Naive thymus-derived CD8-positive, alpha-beta T cell (primary cell): ENCODE data around the gene SORCS1. TPM values are rescaled to one million over a fixed set of nuclear protein-coding genes. Genes with fewer than 3 reads are reported as not detected.

Experiments used
- ATAC-seq, 2 donors: fragments of 150-1000 bp; cut with Tn5 transposase in 1 of 2; sonication (Bioruptor Pico), chemical (Tn5 transposase) in 1 of 2; 1 replicate in 1 of 2; 2 replicates in 1 of 2; pipeline ENCODE4 v1.10.0; 2021; ENCODE audit warnings: mild to moderate bottlenecking in 2 of 2, moderate library complexity in 2 of 2
- POLR2A ChIA-PET: fragments of 350-600 bp; sonication (Branson Sonifier 250); formaldehyde crosslinking; loops from one replicate; lab custom pipeline; 2021; ENCODE audit warnings: antibody characterized with exemption; lab: Charles Lee
- DNase-seq, 10 donors: peaks; one replicate each; pipeline versions ENCODE4 v3.0.0 to v3.0.0-alpha.2; 2020 to 2022
- H3K27ac Mint-ChIP-seq, 10 donors: one replicate each; pipeline ENCODE4 v1.8.0; 2020 to 2022; ENCODE audit warnings: mild to moderate bottlenecking in 10 of 10, mixed read lengths in 10 of 10, moderate library complexity in 4 of 10, inconsistent platforms in 1 of 10
- H3K27me3 Mint-ChIP-seq, 5 donors: one replicate each; pipeline ENCODE4 v1.8.0; 2021 to 2022; ENCODE audit warnings: mixed read lengths in 5 of 5
- H3K36me3 Mint-ChIP-seq, 3 donors: one replicate each; pipeline ENCODE4 v1.8.0; 2020 to 2022; ENCODE audit warnings: mixed read lengths in 3 of 3, mild to moderate bottlenecking in 2 of 3, inconsistent platforms in 1 of 3
- H3K4me1 Mint-ChIP-seq, 4 donors: one replicate each; pipeline ENCODE4 v1.8.0; 2021 to 2022; ENCODE audit warnings: mixed read lengths in 4 of 4
- H3K4me3 Mint-ChIP-seq, 10 donors: one replicate each; pipeline ENCODE4 v1.8.0; 2020 to 2022; ENCODE audit warnings: mild to moderate bottlenecking in 10 of 10, mixed read lengths in 10 of 10, moderate library complexity in 6 of 10, inconsistent platforms in 1 of 10
- H3K9me3 Mint-ChIP-seq, 9 donors: one replicate each; pipeline ENCODE4 v1.8.0; 2020 to 2022; ENCODE audit warnings: mixed read lengths in 9 of 9, mild to moderate bottlenecking in 3 of 9, inconsistent platforms in 1 of 9, moderate library complexity in 1 of 9
- polyA plus RNA-seq, 3 donors: library from polyadenylated mRNA; unstranded; fragments of 300-500 nt; fragmentation: Illumina TruSeq; gene quantifications; one replicate each; pipeline ENCODE4 v1.2.3, GENCODE V29; 2021
- total RNA-seq, 8 experiments: library from RNA in 2 of 8; stranded (reverse) in 2 of 8; gene quantifications; one replicate each; pipeline ENCODE4 v1.2.3 and lab custom pipeline; 2021 to 2026

The SORCS1 gene
- total and polyA plus RNA-seq, 5 experiments from 2014 or later: not detected

GRCh38 chr10:106696239-106696638, 468.3 kb downstream of the SORCS1 start:
- no peak for DNase-seq
- POLR2A ChIA-PET: no interaction called here
- Mint-ChIP-seq H3K4me1 (no peaks in the 10 kb centered on the region), H3K36me3 (no peaks in the 10 kb centered on the region), H3K9me3 (peaks cover 0 to 8% (median 0%) of the 10 kb centered on the region in 9 donors), H3K27ac (no peak overlapping the region), H3K4me3 (no peak overlapping the region), H3K27me3 (peaks cover 0 to 8% (median 0%) of the 10 kb centered on the region in 5 donors)
- no peak for ATAC-seq

GRCh38 chr10:106694696-106695095, 469.8 kb downstream of the SORCS1 start:
- H3K4me1 Mint-ChIP-seq: no peaks in the 10 kb centered on the region
- no peak for ATAC-seq
- POLR2A ChIA-PET: no interaction called here
- peaks cover 0 to 8% (median 0%) of the 10 kb centered on the region in 9 donors for H3K9me3 Mint-ChIP-seq
- H3K4me3 Mint-ChIP-seq: no peak overlapping the region
- H3K36me3 Mint-ChIP-seq: no peaks in the 10 kb centered on the region
- DNase-seq: no peak
- peak overlapping the region in 1 of 10 donors; percentile 4 for H3K27ac Mint-ChIP-seq
- peaks cover 0 to 8% (median 0%) of the 10 kb centered on the region in 5 donors for H3K27me3 Mint-ChIP-seq

GRCh38 chr10:106682175-106682574, 482.3 kb downstream of the SORCS1 start:
- POLR2A ChIA-PET: no interaction called here

GRCh38 chr10:106680061-106680460, 484.4 kb downstream of the SORCS1 start:
- H3K36me3 Mint-ChIP-seq: no peaks in the 10 kb centered on the region
- no peaks in the 10 kb centered on the region for H3K4me1 Mint-ChIP-seq
- H3K27me3 Mint-ChIP-seq: peaks cover 0 to 2% (median 0%) of the 10 kb centered on the region in 5 donors
- ATAC-seq (no peak), DNase-seq (no peak)
- POLR2A ChIA-PET: no interaction called here
- no peak overlapping the region for H3K27ac Mint-ChIP-seq
- H3K9me3 Mint-ChIP-seq: peaks cover 0 to 14% (median 5%) of the 10 kb centered on the region in 9 donors
- no peak overlapping the region for H3K4me3 Mint-ChIP-seq

More at GRCh38 chr10:106682175-106682574, 482.3 kb downstream of the SORCS1 start:
- H3K27ac Mint-ChIP-seq: no peak overlapping the region
- peaks cover 0 to 4% (median 2%) of the 10 kb centered on the region in 9 donors for H3K9me3 Mint-ChIP-seq
- no peak overlapping the region for H3K4me3 Mint-ChIP-seq
- no peak for DNase-seq
- no peaks in the 10 kb centered on the region for H3K36me3 Mint-ChIP-seq
- no peaks in the 10 kb centered on the region for H3K4me1 Mint-ChIP-seq
- H3K27me3 Mint-ChIP-seq: peaks cover 0 to 2% (median 0%) of the 10 kb centered on the region in 5 donors
- ATAC-seq: no peak

- no peak overlapping the region for H3K4me3 Mint-ChIP-seq
- ATAC-seq (no peak), DNase-seq (no peak)
- H3K9me3 Mint-ChIP-seq: peaks cover 0 to 14% (median 8%) of the 10 kb centered on the region in 9 donors
- H3K27ac Mint-ChIP-seq: no peak overlapping the region
- no peaks in the 10 kb centered on the region for H3K4me1 Mint-ChIP-seq
- peaks cover 0 to 2% (median 0%) of the 10 kb centered on the region in 5 donors for H3K27me3 Mint-ChIP-seq
- H3K36me3 Mint-ChIP-seq: no peaks in the 10 kb centered on the region
- POLR2A ChIA-PET: no interaction called here
Observed at GRCh38 chr10:106679314-106679713, 485.2 kb downstream of the SORCS1 start.

- no peak for ATAC-seq
Observed at GRCh38 chr10:106672517-106673175, 491.9 kb downstream of the SORCS1 start.

GRCh38 chr10:106661767-106662140, 502.8 kb downstream of the SORCS1 start:
- Mint-ChIP-seq H3K4me1 (no peaks in the 10 kb centered on the region), H3K27ac (no peak overlapping the region), H3K27me3 (no peaks in the 10 kb centered on the region), H3K9me3 (peaks cover 0 to 13% (median 1%) of the 10 kb centered on the region in 9 donors), H3K36me3 (no peaks in the 10 kb centered on the region), H3K4me3 (no peak overlapping the region)
- POLR2A ChIA-PET: no interaction called here
- ATAC-seq (no peak), DNase-seq (no peak)

More at GRCh38 chr10:106672517-106673175, 491.9 kb downstream of the SORCS1 start:
- H3K4me1 Mint-ChIP-seq: no peaks in the 10 kb centered on the region
- no peak overlapping the region for H3K27ac Mint-ChIP-seq
- H3K27me3 Mint-ChIP-seq: peaks cover 0 to 3% (median 0%) of the 10 kb centered on the region in 5 donors
- POLR2A ChIA-PET: no interaction called here
- peaks cover 2 to 25% (median 8%) of the 10 kb centered on the region in 9 donors for H3K9me3 Mint-ChIP-seq
- no peak for DNase-seq
- no peaks in the 10 kb centered on the region for H3K36me3 Mint-ChIP-seq
- no peak overlapping the region for H3K4me3 Mint-ChIP-seq

GRCh38 chr10:106661133-106661766, 503.3 kb downstream of the SORCS1 start:
- Mint-ChIP-seq H3K27me3 (no peaks in the 10 kb centered on the region), H3K9me3 (peaks cover 0 to 13% (median 1%) of the 10 kb centered on the region in 9 donors), H3K4me1 (no peaks in the 10 kb centered on the region), H3K27ac (no peak overlapping the region), H3K4me3 (no peak overlapping the region), H3K36me3 (no peaks in the 10 kb centered on the region)
- ATAC-seq (no peak), DNase-seq (no peak)
- POLR2A ChIA-PET: no interaction called here

GRCh38 chr10:106660550-106660949, 504.0 kb downstream of the SORCS1 start:
- no peaks in the 10 kb centered on the region for H3K36me3 Mint-ChIP-seq
- no peaks in the 10 kb centered on the region for H3K4me1 Mint-ChIP-seq
- H3K4me3 Mint-ChIP-seq: no peak overlapping the region
- no peak overlapping the region for H3K27ac Mint-ChIP-seq
- no peaks in the 10 kb centered on the region for H3K27me3 Mint-ChIP-seq
- H3K9me3 Mint-ChIP-seq: peaks cover 0 to 13% (median 1%) of the 10 kb centered on the region in 9 donors
- ATAC-seq (no peak), DNase-seq (no peak)
- POLR2A ChIA-PET: no interaction called here

GRCh38 chr10:106655636-106656035, 508.9 kb downstream of the SORCS1 start:
- Mint-ChIP-seq H3K36me3 (no peaks in the 10 kb centered on the region), H3K27me3 (peaks cover 0 to 3% (median 0%) of the 10 kb centered on the region in 5 donors), H3K9me3 (peaks cover 0 to 4% (median 0%) of the 10 kb centered on the region in 9 donors), H3K4me3 (no peak overlapping the region), H3K27ac (no peak overlapping the region), H3K4me1 (no peaks in the 10 kb centered on the region)
- DNase-seq (no peak), ATAC-seq (no peak)
- POLR2A ChIA-PET: no interaction called here

GRCh38 chr10:106655165-106655564, 509.3 kb downstream of the SORCS1 start:
- Mint-ChIP-seq H3K27me3 (peaks cover 0 to 5% (median 0%) of the 10 kb centered on the region in 5 donors), H3K4me3 (no peak overlapping the region), H3K36me3 (no peaks in the 10 kb centered on the region), H3K9me3 (peaks cover 0 to 4% (median 0%) of the 10 kb centered on the region in 9 donors), H3K27ac (no peak overlapping the region), H3K4me1 (no peaks in the 10 kb centered on the region)
- POLR2A ChIA-PET: no interaction called here
- DNase-seq (no peak), ATAC-seq (no peak)

GRCh38 chr10:106652279-106652678, 512.2 kb downstream of the SORCS1 start:
- POLR2A ChIA-PET: no interaction called here
- peaks cover 0 to 5% (median 0%) of the 10 kb centered on the region in 5 donors for H3K27me3 Mint-ChIP-seq
- no peak overlapping the region for H3K4me3 Mint-ChIP-seq
- H3K27ac Mint-ChIP-seq: no peak overlapping the region
- ATAC-seq (no peak), DNase-seq (no peak)
- no peaks in the 10 kb centered on the region for H3K4me1 Mint-ChIP-seq
- no peaks in the 10 kb centered on the region for H3K36me3 Mint-ChIP-seq
- H3K9me3 Mint-ChIP-seq: peaks cover 0 to 4% (median 0%) of the 10 kb centered on the region in 9 donors
